Smooth muscle cell (in vitro differentiated cells): Measurements from ENCODE around the gene PDIA2. TPM values are rescaled to one million over a fixed set of nuclear protein-coding genes. Genes with fewer than 3 reads are reported as not detected.
A peak's percentile ranks its signal among the peaks of the same experiment; 100 is the strongest.
"Not testable (repeated sequence)": the region's sequence is repeated elsewhere in the genome, so short reads cannot be mapped to it uniquely, and the experiment has no call there.

Experiments
- DNase-seq: peaks from one replicate; lab custom pipeline; 2025; ENCODE audit not compliant: unreplicated experiment; lab: John Stamatoyannopoulos, UW
- H2AFZ ChIP-seq: fragments of 200-600 bp; sonication (generic); 2 replicates; pipeline ENCODE4 v1.6.0; 2016; ENCODE audit warnings: antibody characterized with exemption, low read depth, mild to moderate bottlenecking
- H3F3A ChIP-seq: fragments of 200-600 bp; sonication (generic); 2 replicates; pipeline ENCODE4 v1.6.0; 2017; ENCODE audit warnings: antibody characterized with exemption, low read depth
- H3K27ac ChIP-seq: fragments of 200-600 bp; sonication (generic); 2 replicates; pipeline ENCODE4 v1.5.1; 2016; ENCODE audit warnings: low read depth, mild to moderate bottlenecking
- H3K27me3 ChIP-seq: fragments of 200-600 bp; sonication (generic); 2 replicates; pipeline ENCODE4 v1.6.1; 2016; ENCODE audit warnings: low read depth, mild to moderate bottlenecking
- H3K36me3 ChIP-seq: fragments of 200-600 bp; sonication (generic); 2 replicates; pipeline ENCODE4 v1.5.1; 2016; ENCODE audit warnings: low read depth
- H3K4me1 ChIP-seq: fragments of 200-600 bp; sonication (generic); 2 replicates; pipeline ENCODE4 v1.5.1; 2016; ENCODE audit warnings: low read depth
- H3K4me2 ChIP-seq: fragments of 200-600 bp; sonication (generic); 2 replicates; pipeline ENCODE4 v1.6.0; 2016; ENCODE audit warnings: mild to moderate bottlenecking
- H3K4me3 ChIP-seq: fragments of 200-600 bp; sonication (generic); 2 replicates; pipeline ENCODE4 v1.5.1; 2016; ENCODE audit warnings: mild to moderate bottlenecking
- H3K79me2 ChIP-seq: fragments of 200-600 bp; sonication (generic); 2 replicates; pipeline ENCODE4 v1.6.0; 2016; ENCODE audit warnings: low read depth, mild to moderate bottlenecking
- H3K9ac ChIP-seq: fragments of 200-600 bp; sonication (generic); 2 replicates; pipeline ENCODE4 v1.6.0; 2016; ENCODE audit warnings: low read depth
- H3K9me3 ChIP-seq: fragments of 200-600 bp; sonication (generic); replicated peaks from 2 replicates; pipeline ENCODE4 v1.5.1; 2016; ENCODE audit warnings: low read depth
- H4K20me1 ChIP-seq: fragments of 200-600 bp; sonication (generic); 2 replicates; pipeline ENCODE4 v1.6.0; 2016; ENCODE audit warnings: low read depth
- WGBS: methylation state at CpG from one replicate; pipeline ENCODE4 v1.1.7; 2016; ENCODE audit warnings: low lambda C conversion rate; 5-methylcytosine and 5-hydroxymethylcytosine counted together
- polyA plus RNA-seq: library from polyadenylated mRNA; unstranded; fragments of >200 nt; fragmentation: Nextera tagmentation; extraction: Ambion mirVana; gene quantifications from 2 replicates; pipeline ENCODE4 v1.2.1, GENCODE V29; 2016
- total RNA-seq: library from RNA; depleted of rRNA; stranded (reverse); fragments of >200 nt; gene quantifications from 2 replicates; pipeline ENCODE4 v1.2.3, GENCODE V29; 2014
- TF ChIP-seq, protein P1 (sequence below): fragments of 200-600 bp; sonication (generic); IDR thresholded peaks from 2 replicates; pipeline ENCODE4 v1.5.1; 2017; ENCODE audit warnings: borderline replicate concordance, mild to moderate bottlenecking, antibody characterized with exemption; ENCODE audit not compliant: insufficient read depth, poor library complexity, severe bottlenecking

The PDIA2 gene
- total and polyA plus RNA-seq, 2 experiments from 2014 or later = 0.18 to 0.86 TPM

GRCh38 chr16:333406-334094, 50.6 kb downstream of the PDIA2 start:
- H3K9me3 ChIP-seq = no peaks in the 10 kb centered on the region
- TF ChIP-seq, protein P1, sequence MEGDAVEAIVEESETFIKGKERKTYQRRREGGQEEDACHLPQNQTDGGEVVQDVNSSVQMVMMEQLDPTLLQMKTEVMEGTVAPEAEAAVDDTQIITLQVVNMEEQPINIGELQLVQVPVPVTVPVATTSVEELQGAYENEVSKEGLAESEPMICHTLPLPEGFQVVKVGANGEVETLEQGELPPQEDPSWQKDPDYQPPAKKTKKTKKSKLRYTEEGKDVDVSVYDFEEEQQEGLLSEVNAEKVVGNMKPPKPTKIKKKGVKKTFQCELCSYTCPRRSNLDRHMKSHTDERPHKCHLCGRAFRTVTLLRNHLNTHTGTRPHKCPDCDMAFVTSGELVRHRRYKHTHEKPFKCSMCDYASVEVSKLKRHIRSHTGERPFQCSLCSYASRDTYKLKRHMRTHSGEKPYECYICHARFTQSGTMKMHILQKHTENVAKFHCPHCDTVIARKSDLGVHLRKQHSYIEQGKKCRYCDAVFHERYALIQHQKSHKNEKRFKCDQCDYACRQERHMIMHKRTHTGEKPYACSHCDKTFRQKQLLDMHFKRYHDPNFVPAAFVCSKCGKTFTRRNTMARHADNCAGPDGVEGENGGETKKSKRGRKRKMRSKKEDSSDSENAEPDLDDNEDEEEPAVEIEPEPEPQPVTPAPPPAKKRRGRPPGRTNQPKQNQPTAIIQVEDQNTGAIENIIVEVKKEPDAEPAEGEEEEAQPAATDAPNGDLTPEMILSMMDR = no peak
- H3K9ac ChIP-seq = no peak overlapping the region
- H3K27ac ChIP-seq = no peak overlapping the region
- H3K4me2 ChIP-seq = no peak overlapping the region
- no peak overlapping the region for H3K4me3 ChIP-seq
- no peaks in the 10 kb centered on the region for H3K27me3 ChIP-seq
- peaks cover 8% of the 10 kb centered on the region for H3F3A ChIP-seq
- no peak overlapping the region for H2AFZ ChIP-seq
- peaks cover 100% of the 10 kb centered on the region for H4K20me1 ChIP-seq
- peaks cover 81% of the 10 kb centered on the region for H3K79me2 ChIP-seq
- H3K36me3 ChIP-seq = no peaks in the 10 kb centered on the region
- WGBS = 74% methylated on average over 6 of the region's 6 CpGs
- no peak for DNase-seq
- no peaks in the 10 kb centered on the region for H3K4me1 ChIP-seq

DNA sequence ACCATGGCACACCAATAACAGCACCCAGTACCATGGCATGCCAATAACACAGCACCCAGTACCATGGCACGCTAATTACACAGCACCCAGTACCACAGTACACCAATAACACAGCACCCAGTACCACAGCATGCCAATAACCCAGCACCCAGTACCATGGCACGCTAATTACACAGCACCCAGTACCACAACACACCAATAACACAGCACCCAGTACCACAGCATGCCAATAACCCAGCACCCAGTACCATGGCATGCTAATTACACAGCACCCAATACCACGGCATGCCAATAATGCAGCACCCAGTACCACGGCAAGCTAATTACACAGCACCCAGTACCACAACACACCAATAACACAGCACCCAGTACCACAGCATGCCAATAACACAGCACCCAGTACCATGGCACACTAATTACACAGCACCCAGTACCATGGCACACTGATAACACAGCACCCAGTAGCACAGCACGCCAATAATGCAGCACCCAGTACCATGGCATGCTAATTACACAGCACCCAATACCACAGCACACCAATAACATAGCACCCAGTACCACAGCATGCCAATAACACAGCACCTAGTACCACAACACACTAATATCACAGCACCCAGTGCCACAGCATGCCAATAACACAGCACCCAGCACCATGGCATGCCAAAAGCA, 51.3 kb downstream of the PDIA2 start:
- H3K79me2 ChIP-seq = peaks cover 82% of the 10 kb centered on the region
- H3K4me1 ChIP-seq, H3K36me3 ChIP-seq, H3K9me3 ChIP-seq, H3K4me3 ChIP-seq, H3K27me3 ChIP-seq, H3K9ac ChIP-seq, H2AFZ ChIP-seq, H3K4me2 ChIP-seq, H3K27ac ChIP-seq, H3F3A ChIP-seq, DNase-seq: not testable (repeated sequence)
- H4K20me1 ChIP-seq = peaks cover 100% of the 10 kb centered on the region
- 89% methylated on average over 5 of the region's 5 CpGs for WGBS

GRCh38 chr16:334861-335632, 52.1 kb downstream of the PDIA2 start:
- not testable (repeated sequence) for H3K4me2 ChIP-seq, H3K27ac ChIP-seq, H3K4me1 ChIP-seq, H3K27me3 ChIP-seq, H3K36me3 ChIP-seq, H3K4me3 ChIP-seq, H3K9me3 ChIP-seq, H2AFZ ChIP-seq, DNase-seq, H3F3A ChIP-seq
- Histone ChIP-seq H3K79me2 (peaks cover 85% of the 10 kb centered on the region), H4K20me1 (peaks cover 100% of the 10 kb centered on the region), H3K9ac (peak overlapping the region; percentile 13)
- 80% methylated on average over 11 of the region's 11 CpGs for WGBS

DNA sequence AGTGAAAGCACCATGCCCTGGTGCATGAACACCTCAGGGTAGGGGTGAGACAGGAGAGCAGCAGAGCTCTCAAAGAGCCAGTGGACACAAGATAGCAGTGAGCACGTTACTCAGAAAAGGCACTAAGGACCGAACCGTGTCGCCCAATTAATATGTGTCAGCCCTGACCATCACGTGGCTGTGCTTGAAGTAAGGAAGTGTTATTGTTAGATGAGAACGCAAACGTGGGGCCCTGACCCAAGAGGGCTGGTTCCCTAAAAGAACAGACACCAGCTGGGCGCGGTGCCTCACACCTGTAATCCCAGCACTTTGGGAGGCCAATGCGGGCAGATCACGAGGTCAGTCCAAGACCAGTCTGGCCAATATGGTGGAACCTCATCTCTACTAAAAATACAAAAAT, 53.3 kb downstream of the PDIA2 start:
- Histone ChIP-seq H3K9me3 (no peaks in the 10 kb centered on the region), H3K4me1 (no peaks in the 10 kb centered on the region), H3K36me3 (no peaks in the 10 kb centered on the region), H3K27ac (no peak overlapping the region), H3K79me2 (peaks cover 93% of the 10 kb centered on the region), H3K4me2 (no peak overlapping the region), H3K27me3 (no peaks in the 10 kb centered on the region), H4K20me1 (peaks cover 100% of the 10 kb centered on the region), H3K4me3 (no peak overlapping the region), H3K9ac (no peak overlapping the region), H3F3A (no peaks in the 10 kb centered on the region), H2AFZ (no peak overlapping the region)
- 97% methylated on average over 11 of the region's 11 CpGs for WGBS
- TF ChIP-seq, protein P1 = no peak
- no peak for DNase-seq

Other genes starting within 250 kb of the PDIA2 start
- gene POLR3K, start 229.6 kb upstream of the PDIA2 start, total RNA-seq = 2.1 and 2.9 TPM in 2 replicates
- 10.5 and 11.1 TPM in 2 replicates for gene POLR3K, start 229.6 kb upstream of the PDIA2 start, polyA plus RNA-seq
- gene SNRNP25, start 229.3 kb upstream of the PDIA2 start, total RNA-seq = 20.1 and 21.4 TPM in 2 replicates
- 45.9 and 48.2 TPM in 2 replicates for gene SNRNP25, start 229.3 kb upstream of the PDIA2 start, polyA plus RNA-seq
- 38.2 and 41.4 TPM in 2 replicates for gene RHBDF1, start 210.5 kb upstream of the PDIA2 start, total RNA-seq
- 68.0 and 84.9 TPM in 2 replicates for gene RHBDF1, start 210.5 kb upstream of the PDIA2 start, polyA plus RNA-seq
- 73.8 and 84.7 TPM in 2 replicates for gene MPG, start 204.9 kb upstream of the PDIA2 start, total RNA-seq
- 104 and 120 TPM in 2 replicates for gene MPG, start 204.9 kb upstream of the PDIA2 start, polyA plus RNA-seq
- 4.6 and 15.5 TPM in 2 replicates for gene NPRL3, start 144.5 kb upstream of the PDIA2 start, total RNA-seq
- gene NPRL3, start 144.5 kb upstream of the PDIA2 start, polyA plus RNA-seq = 26.1 and 28.3 TPM in 2 replicates
- not detected in 2 replicates for gene HBZ, start 130.5 kb upstream of the PDIA2 start, total RNA-seq
- not detected in 2 replicates for gene HBZ, start 130.5 kb upstream of the PDIA2 start, polyA plus RNA-seq
- not detected in 2 replicates for gene HBM, start 117.2 kb upstream of the PDIA2 start, total RNA-seq
- 0.40 TPM in 1 of 2 replicates, not detected in the other for gene HBM, start 117.2 kb upstream of the PDIA2 start, polyA plus RNA-seq
- not detected in 2 replicates for gene HBA2, start 110.3 kb upstream of the PDIA2 start, total RNA-seq
- not detected in 2 replicates for gene HBA2, start 110.3 kb upstream of the PDIA2 start, polyA plus RNA-seq
- not detected in 2 replicates for gene HBA1, start 106.5 kb upstream of the PDIA2 start, total RNA-seq
- gene HBA1, start 106.5 kb upstream of the PDIA2 start, polyA plus RNA-seq = not detected in 2 replicates
- gene HBQ1, start 102.7 kb upstream of the PDIA2 start, total RNA-seq = not detected in 2 replicates
- gene HBQ1, start 102.7 kb upstream of the PDIA2 start, polyA plus RNA-seq = not detected in 2 replicates
- gene LUC7L, start 53.7 kb upstream of the PDIA2 start, total RNA-seq = 63.3 and 70.6 TPM in 2 replicates
- 56.2 and 70.2 TPM in 2 replicates for gene LUC7L, start 53.7 kb upstream of the PDIA2 start, polyA plus RNA-seq
- gene FAM234A, start 48.3 kb upstream of the PDIA2 start, total RNA-seq = 37.3 and 83.7 TPM in 2 replicates
- gene FAM234A, start 48.3 kb upstream of the PDIA2 start, polyA plus RNA-seq = 87.3 and 93.9 TPM in 2 replicates
- 0.04 and 2.2 TPM in 2 replicates for gene RGS11, start 7.2 kb upstream of the PDIA2 start, total RNA-seq
- 3.9 TPM in 2 replicates for gene RGS11, start 7.2 kb upstream of the PDIA2 start, polyA plus RNA-seq
- gene ARHGDIG, start 2.6 kb upstream of the PDIA2 start, total RNA-seq = 0.58 and 0.63 TPM in 2 replicates
- gene ARHGDIG, start 2.6 kb upstream of the PDIA2 start, polyA plus RNA-seq = 2.9 and 4.7 TPM in 2 replicates
- gene AXIN1, start 69.6 kb downstream of the PDIA2 start, total RNA-seq = 12.7 and 13.0 TPM in 2 replicates
- gene AXIN1, start 69.6 kb downstream of the PDIA2 start, polyA plus RNA-seq = 15.0 and 15.2 TPM in 2 replicates
- 80.8 and 84.6 TPM in 2 replicates for gene MRPL28, start 87.4 kb downstream of the PDIA2 start, total RNA-seq
- gene MRPL28, start 87.4 kb downstream of the PDIA2 start, polyA plus RNA-seq = 155 and 160 TPM in 2 replicates
- gene PGAP6, start 98.8 kb downstream of the PDIA2 start, total RNA-seq = 53.6 and 57.1 TPM in 2 replicates
- 80.0 and 99.9 TPM in 2 replicates for gene PGAP6, start 98.8 kb downstream of the PDIA2 start, polyA plus RNA-seq
- 189 and 218 TPM in 2 replicates for gene NME4, start 114.0 kb downstream of the PDIA2 start, total RNA-seq
- 421 and 523 TPM in 2 replicates for gene NME4, start 114.0 kb downstream of the PDIA2 start, polyA plus RNA-seq
- gene DECR2, start 118.7 kb downstream of the PDIA2 start, total RNA-seq = 7.3 and 18.2 TPM in 2 replicates
- 15.4 and 21.2 TPM in 2 replicates for gene DECR2, start 118.7 kb downstream of the PDIA2 start, polyA plus RNA-seq
- 9.0 and 19.5 TPM in 2 replicates for gene RAB11FIP3, start 142.5 kb downstream of the PDIA2 start, total RNA-seq
- gene RAB11FIP3, start 142.5 kb downstream of the PDIA2 start, polyA plus RNA-seq = 20.4 and 25.7 TPM in 2 replicates
- gene CAPN15, start 244.5 kb downstream of the PDIA2 start, total RNA-seq = 8.6 and 14.7 TPM in 2 replicates
- 18.7 and 23.6 TPM in 2 replicates for gene CAPN15, start 244.5 kb downstream of the PDIA2 start, polyA plus RNA-seq